Panc1 (cell line): ENCODE measurements around the gene ZSCAN31. TPM values are rescaled to one million over a fixed set of nuclear protein-coding genes. Genes with fewer than 3 reads are reported as not detected.
"Not testable (repeated sequence)": the region's sequence is repeated elsewhere in the genome, so short reads cannot be mapped to it uniquely, and the experiment has no call there.

ENCODE experiments used
- ATAC-seq: fragments of 200-7000 bp; cut with Tn5 transposase; 2 replicates; pipeline ENCODE4 v1.9.1; 2020; ENCODE audit warnings: mild to moderate bottlenecking, moderate library complexity
- BruUV-seq: library from RNA; stranded (reverse); fragments of 400-500 nt; replicated peaks from 2 replicates; lab custom pipeline; 2021; lab: Mats Ljungman, UMichigan
- CTCF ChIA-PET: fragments of 300-600 bp; sonication (Branson Sonifier 250); formaldehyde crosslinking; loops from one replicate; lab custom pipeline; 2022; ENCODE audit warnings: antibody characterized with exemption; lab: Charles Lee
- POLR2A ChIA-PET: fragments of 300-600 bp; sonication (Branson Sonifier 250); formaldehyde crosslinking; loops from one replicate; lab custom pipeline; 2022; ENCODE audit warnings: antibody characterized with exemption; lab: Charles Lee
- DNase-seq: peaks from one replicate; pipeline ENCODE4 v3.0.0-alpha.2; 2010; ENCODE audit warnings: low read depth, low spot score
- H3K27ac ChIP-seq: 2 replicates; pipeline ENCODE4 v1.5.1; 2011; ENCODE audit warnings: mild to moderate bottlenecking, low read length, inconsistent platforms
- H3K27me3 ChIP-seq: fragments of 200-500 bp; sonication (Bioruptor generic); 2 replicates; pipeline ENCODE4 v1.6.0; 2014; ENCODE audit warnings: low read length, inconsistent platforms; ENCODE audit not compliant: control insufficient read depth, insufficient read depth
- H3K36me3 ChIP-seq: fragments of 200-500 bp; sonication (Bioruptor generic); 2 replicates; pipeline ENCODE4 v1.5.1; 2014; ENCODE audit warnings: inconsistent platforms, mild to moderate bottlenecking, low read length, moderate library complexity; ENCODE audit not compliant: control insufficient read depth, insufficient read depth
- H3K4me1 ChIP-seq: 2 replicates; pipeline ENCODE4 v1.5.1; 2011; ENCODE audit warnings: inconsistent platforms, mild to moderate bottlenecking, low read length, moderate library complexity; ENCODE audit not compliant: control insufficient read depth, insufficient read depth
- H3K4me3 ChIP-seq, 2 experiments: 2 replicates each; pipeline ENCODE4 v1.5.1; 2011 to 2012; ENCODE audit warnings: low read depth in 2 of 2, low read length in 2 of 2, mild to moderate bottlenecking in 2 of 2, inconsistent platforms in 1 of 2, moderate library complexity in 1 of 2
- H3K9me3 ChIP-seq: fragments of 200-500 bp; sonication (Bioruptor generic); 2 replicates; pipeline ENCODE4 v1.5.1; 2014; ENCODE audit warnings: low read depth, mild to moderate bottlenecking, inconsistent platforms, low read length, moderate library complexity; ENCODE audit not compliant: control insufficient read depth, insufficient read depth
- CTCF ChIP-seq: fragments of 450-650 bp; IDR thresholded peaks from 2 replicates; pipeline ENCODE4 v1.5.1; 2017; ENCODE audit warnings: mild to moderate bottlenecking
- POLR2AphosphoS5 ChIP-seq: IDR thresholded peaks from 2 replicates; pipeline ENCODE4 v1.6.1; 2012; ENCODE audit warnings: mild to moderate bottlenecking, low read depth, low read length, moderate library complexity
- REST ChIP-seq, 2 experiments: IDR thresholded peaks; 2 replicates each; pipeline ENCODE4 v1.6.1; 2011 to 2012; ENCODE audit warnings: low read depth in 2 of 2, control low read depth in 1 of 2, low read length in 1 of 2, mild to moderate bottlenecking in 1 of 2, moderate library complexity in 1 of 2; ENCODE audit not compliant: insufficient read depth in 1 of 2
- SIN3A ChIP-seq: IDR thresholded peaks from 2 replicates; pipeline ENCODE4 v1.6.1; 2012; ENCODE audit warnings: low read depth, mild to moderate bottlenecking, low read length, moderate library complexity, borderline replicate concordance; ENCODE audit not compliant: insufficient read depth
- TCF7L2 ChIP-seq: IDR thresholded peaks from 2 replicates; pipeline ENCODE4 v1.6.1; 2011; ENCODE audit warnings: mild to moderate bottlenecking, low read depth, low read length, inconsistent platforms
- in situ Hi-C: cut with HindIII; loops from 2 replicates; pipeline ENCODE4 v1.10.0; 2016; ENCODE audit warnings: low sequenced_read_pairs, low pct_unique_long_range_greater_than_20kb
- intact Hi-C: fragments of 100-400 bp; cut with micrococcal nuclease; formaldehyde crosslinking; loops from one replicate; pipeline ENCODE4 v1.10.0; 2022; ENCODE audit not compliant: unreplicated experiment
- total RNA-seq: library from RNA; stranded (reverse); gene quantifications from one replicate; pipeline ENCODE4 v1.2.1, GENCODE V29; 2021; ENCODE audit not compliant: unreplicated experiment

Gene ZSCAN31
- total RNA-seq, 1 experiment from 2014 or later: 10.4 TPM

GRCh38 chr6:28323813-28324424, 12.0 kb downstream of the ZSCAN31 start:
- intact Hi-C loops (no loop called here), in situ Hi-C loops (no loop called here)
- ChIA-PET POLR2A (interaction anchor here (0.9 kb wide), 1 partner anchor 14 kb away, joined by 3 read pairs; no protein-coding TSS in a partner anchor), CTCF (no interaction called here)
- Histone ChIP-seq H3K27me3 (no peaks in the 10 kb centered on the region), H3K27ac (no peak overlapping the region), H3K36me3 (no peaks in the 10 kb centered on the region; the same call in 1 of the 2 replicates), H3K9me3 (peaks cover 35% of the 10 kb centered on the region), H3K4me3 (no peak overlapping the region), H3K4me1 (no peaks in the 10 kb centered on the region; the same call in 1 of the 2 replicates)
- no peak for TF ChIP-seq CTCF
- no peak for TF ChIP-seq SIN3A
- no peak for TF ChIP-seq TCF7L2
- no peak for TF ChIP-seq REST (IDR thresholded peaks at IDR 0.05; ENCODE audit: insufficient read depth in 1 of 2, low read depth in 2 of 2, low read length in 1 of 2)
- TF ChIP-seq POLR2AphosphoS5: no peak
- BruUV-seq: no TSS peak
- ATAC-seq (no peak), DNase-seq (no peak)

- Histone ChIP-seq H3K9me3 (peaks cover 33% of the 10 kb centered on the region), H3K4me3 (no peak overlapping the region), H3K4me1 (no peaks in the 10 kb centered on the region; the same call in 1 of the 2 replicates), H3K36me3 (no peaks in the 10 kb centered on the region; the same call in 1 of the 2 replicates), H3K27me3 (no peaks in the 10 kb centered on the region), H3K27ac (no peak overlapping the region)
- in situ Hi-C loops: no loop called here
- ATAC-seq: no peak
- intact Hi-C loops: no loop called here
- DNase-seq: no peak
- TF ChIP-seq TCF7L2 (no peak), POLR2AphosphoS5 (no peak), REST (IDR thresholded peaks at IDR 0.05; ENCODE audit: insufficient read depth in 1 of 2, low read depth in 2 of 2, low read length in 1 of 2) (no peak), SIN3A (no peak), CTCF (no peak)
- BruUV-seq: no TSS peak
- POLR2A ChIA-PET: no interaction called here
- CTCF ChIA-PET: no interaction called here
Observed at GRCh38 chr6:28322661-28323060, 13.3 kb downstream of the ZSCAN31 start.

- intact Hi-C loops, H3K27me3 ChIP-seq, H3K27ac ChIP-seq, ATAC-seq, in situ Hi-C loops, CTCF ChIA-PET, POLR2A ChIA-PET, H3K36me3 ChIP-seq, DNase-seq, H3K9me3 ChIP-seq, BruUV-seq, H3K4me1 ChIP-seq, H3K4me3 ChIP-seq: not testable (repeated sequence)
Observed at GRCh38 chr6:28317866-28318265, 18.1 kb downstream of the ZSCAN31 start.
